ENCODE measurements around the gene MAFF. TPM values are rescaled to one million over a fixed set of nuclear protein-coding genes. Genes with fewer than 3 reads are reported as not detected.

The MAFF gene
- total RNA-seq, 2 donors from 2014 or later = 4.7 to 5.5 TPM

- Histone ChIP-seq H3K4me3 (ENCODE audit: low read length) (no peak overlapping the region), H3K4me1 (ENCODE audit: control insufficient read depth, insufficient read depth, low read length) (peaks cover 8% of the 10 kb centered on the region), H3K9ac (ENCODE audit: extremely low read depth, low read length, poor library complexity, severe bottlenecking) (no peak overlapping the region), H3K36me3 (ENCODE audit: control insufficient read depth, insufficient read depth, low read length) (no peaks in the 10 kb centered on the region), H3K27me3 (ENCODE audit: control insufficient read depth, insufficient read depth, low read length, poor library complexity, severe bottlenecking) (no peaks in the 10 kb centered on the region), H3K9me3 (ENCODE audit: control insufficient read depth, low read length) (no peaks in the 10 kb centered on the region), H3K27ac (ENCODE audit: low read depth, low read length) (no peak overlapping the region)
- H3K27me3 Mint-ChIP-seq (ENCODE audit: insufficient read depth) = no peaks in the 10 kb centered on the region
- TF ChIP-seq CTCF (conservative IDR thresholded peaks at IDR 0.05) = no peak
- no peaks in the 10 kb centered on the region for H3K9me3 Mint-ChIP-seq
- H3K27ac Mint-ChIP-seq = no peak overlapping the region
- WGBS, 2 experiments (ENCODE audit: insufficient coverage in 1 of 2, insufficient read length in 1 of 2) = 90 to 100% methylated on average over 1 of the region's 1 CpG
- H3K4me1 Mint-ChIP-seq = peaks cover 20% of the 10 kb centered on the region
- no peak for DNase-seq
- H3K4me3 Mint-ChIP-seq = no peak overlapping the region
- peaks cover 4% of the 10 kb centered on the region for H3K36me3 Mint-ChIP-seq (ENCODE audit: low read depth)
Measured at GRCh38 chr22:38155703-38156102, 46.1 kb upstream of the MAFF start.

GRCh38 chr22:38162881-38163843, 38.6 kb upstream of the MAFF start:
- H3K4me1 ChIP-seq (ENCODE audit: control insufficient read depth, insufficient read depth, low read length) = no peaks in the 10 kb centered on the region
- H3K9me3 Mint-ChIP-seq = no peaks in the 10 kb centered on the region
- H3K9ac ChIP-seq (ENCODE audit: extremely low read depth, low read length, poor library complexity, severe bottlenecking) = no peak overlapping the region
- H3K27me3 Mint-ChIP-seq (ENCODE audit: insufficient read depth) = no peaks in the 10 kb centered on the region
- no peak overlapping the region for H3K27ac ChIP-seq (ENCODE audit: low read depth, low read length)
- H3K4me3 ChIP-seq (ENCODE audit: low read length) = no peak overlapping the region
- TF ChIP-seq CTCF (conservative IDR thresholded peaks at IDR 0.05) = no peak
- no peak overlapping the region for H3K4me3 Mint-ChIP-seq
- H3K36me3 Mint-ChIP-seq (ENCODE audit: low read depth) = peaks cover 51% of the 10 kb centered on the region
- no peaks in the 10 kb centered on the region for H3K4me1 Mint-ChIP-seq
- WGBS, 2 experiments (ENCODE audit: insufficient coverage in 1 of 2, insufficient read length in 1 of 2) = 92 to 94% methylated on average over 9 to 14 of the region's 14 CpGs
- H3K36me3 ChIP-seq (ENCODE audit: control insufficient read depth, insufficient read depth, low read length) = peaks cover 16% of the 10 kb centered on the region
- no peaks in the 10 kb centered on the region for H3K9me3 ChIP-seq (ENCODE audit: control insufficient read depth, low read length)
- no peaks in the 10 kb centered on the region for H3K27me3 ChIP-seq (ENCODE audit: control insufficient read depth, insufficient read depth, low read length, poor library complexity, severe bottlenecking)
- no peak overlapping the region for H3K27ac Mint-ChIP-seq
- no peak for DNase-seq

GRCh38 chr22:38163844-38164550, 37.8 kb upstream of the MAFF start:
- Histone ChIP-seq H3K36me3 (ENCODE audit: control insufficient read depth, insufficient read depth, low read length) (peaks cover 16% of the 10 kb centered on the region), H3K9me3 (ENCODE audit: control insufficient read depth, low read length) (no peaks in the 10 kb centered on the region), H3K4me3 (ENCODE audit: low read length) (no peak overlapping the region), H3K9ac (ENCODE audit: extremely low read depth, low read length, poor library complexity, severe bottlenecking) (no peak overlapping the region), H3K27me3 (ENCODE audit: control insufficient read depth, insufficient read depth, low read length, poor library complexity, severe bottlenecking) (no peaks in the 10 kb centered on the region), H3K27ac (ENCODE audit: low read depth, low read length) (no peak overlapping the region), H3K4me1 (ENCODE audit: control insufficient read depth, insufficient read depth, low read length) (no peaks in the 10 kb centered on the region)
- DNase-seq = no peak
- peaks cover 51% of the 10 kb centered on the region for H3K36me3 Mint-ChIP-seq (ENCODE audit: low read depth)
- 92% methylated on average over 10 to 13 of the region's 13 CpGs for WGBS, 2 experiments (ENCODE audit: insufficient coverage in 1 of 2, insufficient read length in 1 of 2)
- no peaks in the 10 kb centered on the region for H3K4me1 Mint-ChIP-seq
- H3K27me3 Mint-ChIP-seq (ENCODE audit: insufficient read depth) = no peaks in the 10 kb centered on the region
- no peak overlapping the region for H3K27ac Mint-ChIP-seq
- TF ChIP-seq CTCF (conservative IDR thresholded peaks at IDR 0.05) = no peak
- H3K9me3 Mint-ChIP-seq = no peaks in the 10 kb centered on the region
- no peak overlapping the region for H3K4me3 Mint-ChIP-seq

Measured in endodermal cell (in vitro differentiated cells).